ENCODE results near the gene CATSPER1. TPM values are rescaled to one million over a fixed set of nuclear protein-coding genes. Genes with fewer than 3 reads are reported as not detected.

CATSPER1 gene
- total and polyA plus RNA-seq, 12 donors: 0.20 to 2.3 (median 0.41) TPM; not detected in 5

- TF ChIP-seq POLR2A (IDR thresholded peaks at IDR 0.05): no peak
- H3K4me1 ChIP-seq (replicated peaks in 1 of 2): no peaks in the 10 kb centered on the region
- no peaks in the 10 kb centered on the region for H3K27me3 ChIP-seq
- H3K4me3 ChIP-seq: no peak overlapping the region
- peaks cover 0 to 3% of the 10 kb centered on the region in 2 donors for H3K36me3 ChIP-seq (replicated peaks in 1 of 2)
- intact Hi-C loops (cut with DNase I): no loop called here
- no peak for DNase-seq
- H3K9me3 ChIP-seq (replicated peaks in 1 of 3): no peaks in the 10 kb centered on the region
- no peak overlapping the region for H3K27ac ChIP-seq
- WGBS, 4 donors: 80 to 88% (median 83%) methylated on average over 5 of the region's 5 CpGs
Measured at GRCh38 chr11:65992056-65992455, 34.2 kb downstream of the CATSPER1 start.

- peak; percentile 88 to 98 (median 93) for DNase-seq
- Histone ChIP-seq H3K36me3 (replicated peaks in 1 of 2) (no peaks in the 10 kb centered on the region), H3K27ac (no peak overlapping the region), H3K9me3 (replicated peaks in 1 of 3) (no peaks in the 10 kb centered on the region), H3K4me3 (no peak overlapping the region), H3K4me1 (replicated peaks in 1 of 2) (no peaks in the 10 kb centered on the region), H3K27me3 (no peaks in the 10 kb centered on the region)
- 12 to 19% (median 17%) methylated on average over 8 to 10 of the region's 10 CpGs for WGBS, 4 donors
- TF ChIP-seq POLR2A (IDR thresholded peaks at IDR 0.05) (no peak), CTCF (IDR thresholded peaks at IDR 0.05) (peak; percentile 90 to 100 (median 99))
- intact Hi-C loops (cut with DNase I): loop anchor here in 1 of 2 donors (2.0 to 10.0 kb wide), 2 partner anchors 104 to 264 kb away; partner anchors contain the start of gene RNASEH2C
Measured at GRCh38 chr11:65988791-65989592, 37.3 kb downstream of the CATSPER1 start.

- no peaks in the 10 kb centered on the region for H3K9me3 ChIP-seq (replicated peaks in 1 of 3)
- no peaks in the 10 kb centered on the region for H3K27me3 ChIP-seq
- H3K4me1 ChIP-seq (replicated peaks in 1 of 2): no peaks in the 10 kb centered on the region
- intact Hi-C loops (cut with DNase I): loop anchor here in 1 of 2 donors (10.0 kb wide), 1 partner anchor 263 kb away; the partner anchor contains the start of gene RNASEH2C
- H3K4me3 ChIP-seq: no peak overlapping the region
- DNase-seq: no peak
- H3K36me3 ChIP-seq (replicated peaks in 1 of 2): no peaks in the 10 kb centered on the region
- no peak overlapping the region for H3K27ac ChIP-seq
- whole genome bisulfite sequencing, 4 donors: 66 to 85% (median 84%) methylated on average over 8 to 9 of the region's 9 CpGs
- TF ChIP-seq CTCF (IDR thresholded peaks at IDR 0.05): no peak
- TF ChIP-seq POLR2A (IDR thresholded peaks at IDR 0.05): no peak
Measured at GRCh38 chr11:65987336-65987735, 38.9 kb downstream of the CATSPER1 start.

GRCh38 chr11:65983589-65983987, 42.7 kb downstream of the CATSPER1 start:
- Histone ChIP-seq H3K27me3 (no peaks in the 10 kb centered on the region), H3K36me3 (replicated peaks in 1 of 2) (peaks cover 0 to 9% of the 10 kb centered on the region in 2 donors), H3K27ac (no peak overlapping the region), H3K4me1 (replicated peaks in 1 of 2) (no peaks in the 10 kb centered on the region), H3K4me3 (no peak overlapping the region), H3K9me3 (replicated peaks in 1 of 3) (no peaks in the 10 kb centered on the region)
- DNase-seq: no peak
- intact Hi-C loops (cut with DNase I): loop anchor here (5.0 to 10.0 kb wide), 2 partner anchors 101 to 259 kb away; partner anchors contain the start of gene RNASEH2C (in 1 of the 2)
- WGBS, 4 donors: 76 to 81% methylated on average over 5 of the region's 5 CpGs; no CpG with 5 or more reads in 2 of the 4 donors
- no peak for TF ChIP-seq CTCF (IDR thresholded peaks at IDR 0.05)
- TF ChIP-seq POLR2A (IDR thresholded peaks at IDR 0.05): no peak

Measured in adrenal gland (tissue), 12 donors.